Calu3 (cell line): ENCODE results near the gene TYRP1. TPM values are rescaled to one million over a fixed set of nuclear protein-coding genes. Genes with fewer than 3 reads are reported as not detected.
A peak's percentile ranks its signal among the peaks of the same experiment; 100 is the strongest.

Experiments
- BruUV-seq: library from RNA; stranded (reverse); fragments of 400-500 nt; replicated peaks from 2 replicates; lab custom pipeline; 2021; lab: Mats Ljungman, UMichigan
- CTCF ChIA-PET: fragments of 300-600 bp; sonication (Branson Sonifier 250); formaldehyde crosslinking; loops from one replicate; lab custom pipeline; 2022; ENCODE audit warnings: antibody characterized with exemption; lab: Charles Lee
- DNase-seq: peaks from one replicate; pipeline ENCODE4 v3.0.0; 2022
- H3K27ac Mint-ChIP-seq: one replicate; pipeline ENCODE4 v1.8.0; 2022; ENCODE audit warnings: mixed read lengths; ENCODE audit not compliant: unreplicated experiment
- H3K27me3 Mint-ChIP-seq: one replicate; pipeline ENCODE4 v1.8.0; 2022; ENCODE audit warnings: mixed read lengths; ENCODE audit not compliant: unreplicated experiment
- H3K36me3 Mint-ChIP-seq: one replicate; pipeline ENCODE4 v1.8.0; 2022; ENCODE audit warnings: mild to moderate bottlenecking, moderate library complexity, mixed read lengths; ENCODE audit not compliant: insufficient read depth, unreplicated experiment
- H3K4me1 Mint-ChIP-seq: one replicate; pipeline ENCODE4 v1.8.0; 2022; ENCODE audit warnings: mild to moderate bottlenecking, low read depth, mixed read lengths; ENCODE audit not compliant: unreplicated experiment
- H3K4me3 Mint-ChIP-seq: one replicate; pipeline ENCODE4 v1.8.0; 2022; ENCODE audit warnings: mild to moderate bottlenecking, low read depth, moderate library complexity, mixed read lengths; ENCODE audit not compliant: unreplicated experiment
- H3K9me3 Mint-ChIP-seq: one replicate; pipeline ENCODE4 v1.8.0; 2022; ENCODE audit warnings: low read depth, mixed read lengths; ENCODE audit not compliant: unreplicated experiment
- intact Hi-C: fragments of 100-400 bp; cut with micrococcal nuclease; formaldehyde crosslinking; loops from one replicate; pipeline ENCODE4 v1.10.0; 2022; ENCODE audit not compliant: unreplicated experiment
- total RNA-seq: library from RNA; stranded (reverse); gene quantifications from 2 replicates; pipeline ENCODE4 v1.2.3, GENCODE V29; 2022
- TF ChIP-seq, protein P1 (sequence below): fragments of 200-600 bp; IDR thresholded peaks from one replicate; pipeline ENCODE4 v1.8.0; 2022; ENCODE audit warnings: antibody characterized with exemption; ENCODE audit not compliant: unreplicated experiment

Gene TYRP1
- total RNA-seq, 1 experiment from 2014 or later = not detected

DNA sequence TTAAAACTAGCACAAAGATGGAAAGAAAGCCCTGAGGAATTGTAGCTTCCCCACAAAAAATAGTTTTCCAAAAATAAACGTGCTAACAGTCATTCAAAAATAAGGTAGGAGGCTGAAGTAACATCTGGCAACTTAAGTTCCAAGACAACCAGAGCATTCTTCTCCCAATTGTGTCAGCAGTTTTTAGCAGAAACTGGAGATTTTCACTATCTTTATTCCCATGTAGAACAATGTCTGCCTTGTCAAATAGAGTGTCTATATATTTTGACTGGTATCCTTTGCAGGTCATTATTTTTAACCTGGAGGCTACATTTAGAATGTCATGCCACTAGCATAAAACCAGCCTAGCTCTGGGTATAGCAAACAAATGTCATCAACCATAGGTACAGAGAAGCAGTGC is 10.8 kb downstream of the TYRP1 start:
- Mint-ChIP-seq H3K27me3 (no peaks in the 10 kb centered on the region), H3K27ac (no peak overlapping the region), H3K9me3 (no peaks in the 10 kb centered on the region), H3K36me3 (no peaks in the 10 kb centered on the region), H3K4me3 (no peak overlapping the region), H3K4me1 (peaks cover 24% of the 10 kb centered on the region)
- intact Hi-C loops = no loop called here
- DNase-seq = no peak
- TF ChIP-seq, protein P1, sequence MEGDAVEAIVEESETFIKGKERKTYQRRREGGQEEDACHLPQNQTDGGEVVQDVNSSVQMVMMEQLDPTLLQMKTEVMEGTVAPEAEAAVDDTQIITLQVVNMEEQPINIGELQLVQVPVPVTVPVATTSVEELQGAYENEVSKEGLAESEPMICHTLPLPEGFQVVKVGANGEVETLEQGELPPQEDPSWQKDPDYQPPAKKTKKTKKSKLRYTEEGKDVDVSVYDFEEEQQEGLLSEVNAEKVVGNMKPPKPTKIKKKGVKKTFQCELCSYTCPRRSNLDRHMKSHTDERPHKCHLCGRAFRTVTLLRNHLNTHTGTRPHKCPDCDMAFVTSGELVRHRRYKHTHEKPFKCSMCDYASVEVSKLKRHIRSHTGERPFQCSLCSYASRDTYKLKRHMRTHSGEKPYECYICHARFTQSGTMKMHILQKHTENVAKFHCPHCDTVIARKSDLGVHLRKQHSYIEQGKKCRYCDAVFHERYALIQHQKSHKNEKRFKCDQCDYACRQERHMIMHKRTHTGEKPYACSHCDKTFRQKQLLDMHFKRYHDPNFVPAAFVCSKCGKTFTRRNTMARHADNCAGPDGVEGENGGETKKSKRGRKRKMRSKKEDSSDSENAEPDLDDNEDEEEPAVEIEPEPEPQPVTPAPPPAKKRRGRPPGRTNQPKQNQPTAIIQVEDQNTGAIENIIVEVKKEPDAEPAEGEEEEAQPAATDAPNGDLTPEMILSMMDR = no peak
- CTCF ChIA-PET = no interaction called here
- no TSS peak for BruUV-seq

DNA sequence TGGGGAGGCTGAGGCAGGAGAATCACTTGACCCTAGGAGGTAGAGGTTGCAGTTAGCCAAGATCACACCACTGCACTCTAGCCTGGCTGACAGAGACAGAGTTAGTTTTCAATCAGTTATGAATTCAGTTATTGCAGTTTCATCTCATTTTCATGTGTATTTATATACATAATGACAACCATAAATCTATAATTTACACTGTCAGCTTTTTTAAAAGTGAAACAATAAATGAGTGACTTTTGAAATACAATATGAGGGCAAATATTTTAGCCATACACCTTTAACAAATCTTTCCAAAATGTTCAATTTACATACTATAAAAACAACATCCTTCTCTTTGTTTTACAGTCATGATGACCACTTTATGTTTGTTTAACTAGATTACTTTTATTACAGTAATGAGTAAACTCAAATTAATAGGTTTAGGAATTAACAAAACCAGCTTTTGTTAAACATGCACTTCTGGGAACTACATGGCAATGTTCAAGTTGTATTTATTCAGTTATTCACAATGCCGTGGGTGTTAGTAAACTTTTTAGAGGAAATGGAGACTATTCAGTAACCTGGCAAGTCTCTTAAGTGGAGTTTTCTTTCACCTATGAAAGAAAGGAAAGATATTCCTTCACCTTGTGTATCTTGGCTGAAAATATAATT is 12.7 kb downstream of the TYRP1 start:
- no peak for DNase-seq
- peaks cover 27% of the 10 kb centered on the region for H3K4me1 Mint-ChIP-seq

DNA sequence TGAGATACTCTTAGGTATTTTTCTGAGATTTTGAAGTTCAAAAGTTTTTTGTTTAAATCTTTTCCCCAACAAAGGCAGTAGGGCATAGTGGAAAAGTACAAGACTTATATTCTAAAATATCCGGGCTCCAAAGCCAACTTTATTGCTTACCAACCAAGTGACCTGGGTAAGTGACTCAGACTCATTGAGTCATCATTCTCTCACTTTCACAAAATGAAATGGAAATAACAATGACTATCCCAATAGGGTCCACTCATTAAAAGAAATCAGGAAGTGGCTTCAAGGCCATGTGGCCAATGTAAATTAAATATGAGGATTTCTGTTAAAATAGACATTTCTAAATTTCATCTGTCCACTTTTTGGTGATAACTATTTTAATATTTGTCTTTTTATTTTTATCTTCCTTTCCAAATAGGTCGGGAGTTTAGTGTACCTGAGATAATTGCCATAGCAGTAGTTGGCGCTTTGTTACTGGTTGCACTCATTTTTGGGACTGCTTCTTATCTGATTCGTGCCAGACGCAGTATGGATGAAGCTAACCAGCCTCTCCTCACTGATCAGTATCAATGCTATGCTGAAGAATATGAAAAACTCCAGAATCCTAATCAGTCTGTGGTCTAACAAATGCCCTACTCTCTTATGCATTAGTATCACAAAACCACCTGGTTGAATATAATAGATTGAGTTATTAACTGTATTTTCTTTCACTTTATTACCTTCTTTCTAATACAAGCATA is 15.5 kb downstream of the TYRP1 start:
- Mint-ChIP-seq H3K4me1 (peaks cover 27% of the 10 kb centered on the region), H3K36me3 (no peaks in the 10 kb centered on the region), H3K4me3 (no peak overlapping the region), H3K9me3 (no peaks in the 10 kb centered on the region), H3K27ac (peak overlapping the region; percentile 70), H3K27me3 (no peaks in the 10 kb centered on the region)
- no peak for DNase-seq
- BruUV-seq = no TSS peak
- TF ChIP-seq, protein P1 = no peak
- CTCF ChIA-PET = interaction anchor here (0.6 kb wide), 2 partner anchors 11 to 179 kb away, joined by 3 to 5 read pairs; no protein-coding TSS in a partner anchor
- intact Hi-C loops = no loop called here

More for the DNA sequence above, 12.7 kb downstream of the TYRP1 start:
- CTCF ChIA-PET = interaction anchor here (0.6 kb wide), 1 partner anchor 1002 kb away, joined by 3 read pairs; no protein-coding TSS in a partner anchor
- H3K27ac Mint-ChIP-seq = peak overlapping the region; percentile 80
- no peaks in the 10 kb centered on the region for H3K36me3 Mint-ChIP-seq
- no peak overlapping the region for H3K4me3 Mint-ChIP-seq
- intact Hi-C loops = no loop called here
- no TSS peak for BruUV-seq
- TF ChIP-seq, protein P1 = no peak
- H3K27me3 Mint-ChIP-seq = no peaks in the 10 kb centered on the region
- H3K9me3 Mint-ChIP-seq = no peaks in the 10 kb centered on the region

DNA sequence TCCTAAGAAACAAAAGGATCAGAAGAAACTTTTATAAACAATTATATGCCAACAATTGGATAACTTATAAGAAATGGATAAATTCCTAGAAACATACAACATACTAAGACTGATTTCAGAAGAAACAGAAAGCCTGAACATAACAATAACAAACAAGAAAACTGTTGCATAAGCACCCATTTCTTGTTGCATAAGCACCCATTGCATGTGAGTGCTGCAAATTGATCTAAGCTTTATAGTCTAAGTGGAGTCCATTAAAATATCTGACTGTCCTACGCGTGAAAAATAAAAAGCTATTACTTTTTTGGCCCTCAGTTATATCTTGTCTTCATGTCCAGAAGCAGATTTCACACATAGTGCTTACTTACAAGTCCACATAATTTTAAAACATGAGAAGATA is 19.3 kb downstream of the TYRP1 start:
- no peak overlapping the region for H3K27ac Mint-ChIP-seq
- intact Hi-C loops = loop anchor here (10.0 kb wide), 3 partner anchors 312 to 702 kb away; no protein-coding TSS in a partner anchor
- no TSS peak for BruUV-seq
- H3K27me3 Mint-ChIP-seq = no peaks in the 10 kb centered on the region
- peaks cover 19% of the 10 kb centered on the region for H3K4me1 Mint-ChIP-seq
- no peak overlapping the region for H3K4me3 Mint-ChIP-seq
- TF ChIP-seq, protein P1 = no peak
- CTCF ChIA-PET = interaction anchor here (1.1 kb wide), 2 partner anchors 10 to 172 kb away, joined by 3 to 4 read pairs; no protein-coding TSS in a partner anchor
- no peaks in the 10 kb centered on the region for H3K9me3 Mint-ChIP-seq
- no peaks in the 10 kb centered on the region for H3K36me3 Mint-ChIP-seq
- DNase-seq = no peak
